Measurements from ENCODE around the gene ARID1A. TPM values are rescaled to one million over a fixed set of nuclear protein-coding genes. Genes with fewer than 3 reads are reported as not detected.
A peak's percentile ranks its signal among the peaks of the same experiment; 100 is the strongest.

Gene ARID1A
- total and polyA plus RNA-seq, 9 of the 15 experiments (the other 6 are each of a cell fraction or from before 2014, with no cell fraction given), result 8.3 to 88.3 (median 22.5) TPM

GRCh38 chr1:26787381-26787705 is 91.5 kb downstream of the ARID1A start (continued):
- TF ChIP-seq, protein P1, sequence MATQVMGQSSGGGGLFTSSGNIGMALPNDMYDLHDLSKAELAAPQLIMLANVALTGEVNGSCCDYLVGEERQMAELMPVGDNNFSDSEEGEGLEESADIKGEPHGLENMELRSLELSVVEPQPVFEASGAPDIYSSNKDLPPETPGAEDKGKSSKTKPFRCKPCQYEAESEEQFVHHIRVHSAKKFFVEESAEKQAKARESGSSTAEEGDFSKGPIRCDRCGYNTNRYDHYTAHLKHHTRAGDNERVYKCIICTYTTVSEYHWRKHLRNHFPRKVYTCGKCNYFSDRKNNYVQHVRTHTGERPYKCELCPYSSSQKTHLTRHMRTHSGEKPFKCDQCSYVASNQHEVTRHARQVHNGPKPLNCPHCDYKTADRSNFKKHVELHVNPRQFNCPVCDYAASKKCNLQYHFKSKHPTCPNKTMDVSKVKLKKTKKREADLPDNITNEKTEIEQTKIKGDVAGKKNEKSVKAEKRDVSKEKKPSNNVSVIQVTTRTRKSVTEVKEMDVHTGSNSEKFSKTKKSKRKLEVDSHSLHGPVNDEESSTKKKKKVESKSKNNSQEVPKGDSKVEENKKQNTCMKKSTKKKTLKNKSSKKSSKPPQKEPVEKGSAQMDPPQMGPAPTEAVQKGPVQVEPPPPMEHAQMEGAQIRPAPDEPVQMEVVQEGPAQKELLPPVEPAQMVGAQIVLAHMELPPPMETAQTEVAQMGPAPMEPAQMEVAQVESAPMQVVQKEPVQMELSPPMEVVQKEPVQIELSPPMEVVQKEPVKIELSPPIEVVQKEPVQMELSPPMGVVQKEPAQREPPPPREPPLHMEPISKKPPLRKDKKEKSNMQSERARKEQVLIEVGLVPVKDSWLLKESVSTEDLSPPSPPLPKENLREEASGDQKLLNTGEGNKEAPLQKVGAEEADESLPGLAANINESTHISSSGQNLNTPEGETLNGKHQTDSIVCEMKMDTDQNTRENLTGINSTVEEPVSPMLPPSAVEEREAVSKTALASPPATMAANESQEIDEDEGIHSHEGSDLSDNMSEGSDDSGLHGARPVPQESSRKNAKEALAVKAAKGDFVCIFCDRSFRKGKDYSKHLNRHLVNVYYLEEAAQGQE (IDR thresholded peaks at IDR 0.05; ENCODE audit: borderline replicate concordance), result no peak
- TF ChIP-seq, protein P1 (CRISPR knock-in tag; IDR thresholded peaks at IDR 0.05; ENCODE audit: low read depth), result no peak
- TF ChIP-seq NR2C1 (IDR thresholded peaks at IDR 0.05), result no peak
- 0 out of 2 replicates have a peak, but pooled peaks have one; percentile 11 for TF ChIP-seq NR2C1 (tag; IDR thresholded peaks at IDR 0.05)
- peak; percentile 61; the same call in 1 of the 2 replicates for TF ChIP-seq ZNF12 (CRISPR knock-in tag; IDR thresholded peaks at IDR 0.05)
- no peak for TF ChIP-seq ZNF197 (CRISPR knock-in tag; IDR thresholded peaks at IDR 0.05; ENCODE audit: low read depth)
- TF ChIP-seq HEY1 (CRISPR knock-in tag; IDR thresholded peaks at IDR 0.05; ENCODE audit: borderline replicate concordance), result 0 out of 2 replicates have a peak, but pooled peaks have one; percentile 54
- TF ChIP-seq GTF2F1 (IDR thresholded peaks at IDR 0.05; ENCODE audit: low read depth, low read length), result 0 out of 2 replicates have a peak, but pooled peaks have one; percentile 18
- no peak for TF ChIP-seq ZNF282 (CRISPR knock-in tag; IDR thresholded peaks at IDR 0.05)
- 0 out of 2 replicates have a peak, but pooled peaks have one; percentile 67 for TF ChIP-seq ZNF586 (CRISPR knock-in tag; conservative IDR thresholded peaks at IDR 0.05)
- TF ChIP-seq, protein P2, sequence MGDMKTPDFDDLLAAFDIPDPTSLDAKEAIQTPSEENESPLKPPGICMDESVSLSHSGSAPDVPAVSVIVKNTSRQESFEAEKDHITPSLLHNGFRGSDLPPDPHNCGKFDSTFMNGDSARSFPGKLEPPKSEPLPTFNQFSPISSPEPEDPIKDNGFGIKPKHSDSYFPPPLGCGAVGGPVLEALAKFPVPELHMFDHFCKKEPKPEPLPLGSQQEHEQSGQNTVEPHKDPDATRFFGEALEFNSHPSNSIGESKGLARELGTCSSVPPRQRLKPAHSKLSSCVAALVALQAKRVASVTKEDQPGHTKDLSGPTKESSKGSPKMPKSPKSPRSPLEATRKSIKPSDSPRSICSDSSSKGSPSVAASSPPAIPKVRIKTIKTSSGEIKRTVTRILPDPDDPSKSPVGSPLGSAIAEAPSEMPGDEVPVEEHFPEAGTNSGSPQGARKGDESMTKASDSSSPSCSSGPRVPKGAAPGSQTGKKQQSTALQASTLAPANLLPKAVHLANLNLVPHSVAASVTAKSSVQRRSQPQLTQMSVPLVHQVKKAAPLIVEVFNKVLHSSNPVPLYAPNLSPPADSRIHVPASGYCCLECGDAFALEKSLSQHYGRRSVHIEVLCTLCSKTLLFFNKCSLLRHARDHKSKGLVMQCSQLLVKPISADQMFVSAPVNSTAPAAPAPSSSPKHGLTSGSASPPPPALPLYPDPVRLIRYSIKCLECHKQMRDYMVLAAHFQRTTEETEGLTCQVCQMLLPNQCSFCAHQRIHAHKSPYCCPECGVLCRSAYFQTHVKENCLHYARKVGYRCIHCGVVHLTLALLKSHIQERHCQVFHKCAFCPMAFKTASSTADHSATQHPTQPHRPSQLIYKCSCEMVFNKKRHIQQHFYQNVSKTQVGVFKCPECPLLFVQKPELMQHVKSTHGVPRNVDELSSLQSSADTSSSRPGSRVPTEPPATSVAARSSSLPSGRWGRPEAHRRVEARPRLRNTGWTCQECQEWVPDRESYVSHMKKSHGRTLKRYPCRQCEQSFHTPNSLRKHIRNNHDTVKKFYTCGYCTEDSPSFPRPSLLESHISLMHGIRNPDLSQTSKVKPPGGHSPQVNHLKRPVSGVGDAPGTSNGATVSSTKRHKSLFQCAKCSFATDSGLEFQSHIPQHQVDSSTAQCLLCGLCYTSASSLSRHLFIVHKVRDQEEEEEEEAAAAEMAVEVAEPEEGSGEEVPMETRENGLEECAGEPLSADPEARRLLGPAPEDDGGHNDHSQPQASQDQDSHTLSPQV (IDR thresholded peaks at IDR 0.05), result no peak
- TF ChIP-seq PHF8 (IDR thresholded peaks at IDR 0.05; ENCODE audit: borderline replicate concordance, low read length), result no peak
- no peak for TF ChIP-seq ZNF445 (CRISPR knock-in tag; IDR thresholded peaks at IDR 0.05; ENCODE audit: low read depth)
- no peak for TF ChIP-seq RBM15 (IDR thresholded peaks at IDR 0.05; ENCODE audit: insufficient read depth, low read length)
- peak; percentile 93; the same call in 1 of the 2 replicates for TF ChIP-seq BRD4 (IDR thresholded peaks at IDR 0.05)
- TF ChIP-seq, protein P3, sequence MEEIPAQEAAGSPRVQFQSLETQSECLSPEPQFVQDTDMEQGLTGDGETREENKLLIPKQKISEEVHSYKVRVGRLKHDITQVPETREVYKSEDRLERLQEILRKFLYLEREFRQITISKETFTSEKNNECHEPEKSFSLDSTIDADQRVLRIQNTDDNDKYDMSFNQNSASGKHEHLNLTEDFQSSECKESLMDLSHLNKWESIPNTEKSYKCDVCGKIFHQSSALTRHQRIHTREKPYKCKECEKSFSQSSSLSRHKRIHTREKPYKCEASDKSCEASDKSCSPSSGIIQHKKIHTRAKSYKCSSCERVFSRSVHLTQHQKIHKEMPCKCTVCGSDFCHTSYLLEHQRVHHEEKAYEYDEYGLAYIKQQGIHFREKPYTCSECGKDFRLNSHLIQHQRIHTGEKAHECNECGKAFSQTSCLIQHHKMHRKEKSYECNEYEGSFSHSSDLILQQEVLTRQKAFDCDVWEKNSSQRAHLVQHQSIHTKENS (CRISPR knock-in tag; IDR thresholded peaks at IDR 0.05), result no peak
- no peak for TF ChIP-seq KDM2B (CRISPR knock-in tag; IDR thresholded peaks at IDR 0.05)

Data from K562 (cell line).